ENCODE results near the gene CNTNAP2.

- TF ChIP-seq CTCF (IDR thresholded peaks at IDR 0.05) (no peak), POLR2A (IDR thresholded peaks at IDR 0.05) (no peak)
Observed at GRCh38 chr7:146772601-146773000, 656.0 kb downstream of the CNTNAP2 start.
